Heart left ventricle (tissue), 13 donors: ENCODE results near the gene GEN1.

ENCODE experiments used
- POLR2A ChIP-seq, 2 donors: fragments of 450-650 bp; IDR thresholded peaks; one replicate each; pipeline ENCODE4 v1.6.1; 2017; ENCODE audit warnings: antibody characterized with exemption in 2 of 2, mild to moderate bottlenecking in 2 of 2, moderate library complexity in 2 of 2
- TF ChIP-seq, protein P1 (sequence below), 12 donors: fragments of 200-600 bp; sonication (generic) in 4 of 12; IDR thresholded peaks; one replicate each; pipeline versions ENCODE4 v1.5.0 to v1.8.0; 2018 to 2022; ENCODE audit warnings: antibody characterized with exemption in 12 of 12, mild to moderate bottlenecking in 5 of 12
- donor health status: ischemic (EF 13 %, LVEDD 7.1; RV severe dilation, severe dysfunction).
- donor health status: DM: no; HTN: yes; CAD: no.
- donor health status: DM: no; HTN: no; CAD: no.
- donor health status: ischemic (EF 25% LVEDD 6.9; RV normal size, moderate dysfunction).
- donor health status: ischemic (EF 25% LVEDD 5.7; RV mildly dilated, moderate dysfunction).
- donor health status: ischemic (EF 35%, LVEDD 5.7; RV mildly dilated, moderate dysfunction).
- donor health status: nonischemic (EF 11% LVEDD 7.7; RV severe dilation, severe dysfunction).
- donor health status: DM: yes; HTN: yes; CAD: no.
- donor health status: PGD.
- donor health status: ischemic (EF 29% LVEDD 5.4; RV normal size, mild dysfunction).
- donor health status: nonischemic (EF 23%, LVEDD 6.1; RV moderate dilation, normal function).

DNA sequence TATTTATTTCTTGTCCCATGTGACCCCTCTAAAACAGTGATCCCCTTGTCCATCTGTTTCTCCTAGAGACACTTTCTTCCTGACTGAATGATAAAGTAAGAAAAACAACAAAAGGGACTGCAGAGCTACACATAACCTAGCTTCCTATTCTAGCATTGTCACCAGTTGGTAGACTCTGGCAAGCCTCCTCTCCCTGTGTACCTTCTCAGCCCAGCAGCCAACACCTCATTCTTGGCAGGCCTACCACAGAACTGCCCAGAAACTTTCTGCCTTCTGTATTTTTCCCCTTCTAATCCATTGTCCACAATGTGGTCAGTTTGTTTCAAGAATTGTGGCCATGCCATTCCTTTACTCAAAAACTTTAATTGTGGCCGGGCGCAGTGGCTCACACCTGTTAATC lies 13.7 kb upstream of the GEN1 start:
- TF ChIP-seq, protein P1, sequence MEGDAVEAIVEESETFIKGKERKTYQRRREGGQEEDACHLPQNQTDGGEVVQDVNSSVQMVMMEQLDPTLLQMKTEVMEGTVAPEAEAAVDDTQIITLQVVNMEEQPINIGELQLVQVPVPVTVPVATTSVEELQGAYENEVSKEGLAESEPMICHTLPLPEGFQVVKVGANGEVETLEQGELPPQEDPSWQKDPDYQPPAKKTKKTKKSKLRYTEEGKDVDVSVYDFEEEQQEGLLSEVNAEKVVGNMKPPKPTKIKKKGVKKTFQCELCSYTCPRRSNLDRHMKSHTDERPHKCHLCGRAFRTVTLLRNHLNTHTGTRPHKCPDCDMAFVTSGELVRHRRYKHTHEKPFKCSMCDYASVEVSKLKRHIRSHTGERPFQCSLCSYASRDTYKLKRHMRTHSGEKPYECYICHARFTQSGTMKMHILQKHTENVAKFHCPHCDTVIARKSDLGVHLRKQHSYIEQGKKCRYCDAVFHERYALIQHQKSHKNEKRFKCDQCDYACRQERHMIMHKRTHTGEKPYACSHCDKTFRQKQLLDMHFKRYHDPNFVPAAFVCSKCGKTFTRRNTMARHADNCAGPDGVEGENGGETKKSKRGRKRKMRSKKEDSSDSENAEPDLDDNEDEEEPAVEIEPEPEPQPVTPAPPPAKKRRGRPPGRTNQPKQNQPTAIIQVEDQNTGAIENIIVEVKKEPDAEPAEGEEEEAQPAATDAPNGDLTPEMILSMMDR (IDR thresholded peaks at IDR 0.05): no peak
- no peak for TF ChIP-seq POLR2A (IDR thresholded peaks at IDR 0.05)
